HT1080 (cell line): ENCODE data around the gene KPNA1. TPM values are rescaled to one million over a fixed set of nuclear protein-coding genes. Genes with fewer than 3 reads are reported as not detected.

Experiments used
- DNase-seq: peaks from one replicate; pipeline ENCODE4 v3.0.0-alpha.2; 2015; ENCODE audit warnings: low read depth
- polyA plus RNA-seq, 2 experiments: library from polyadenylated mRNA; depleted of rRNA; stranded (reverse); fragments of >200 nt; gene quantifications; 2 replicates each; pipeline ENCODE4 v1.2.3, GENCODE V29; 2015
- total RNA-seq: library from RNA; depleted of rRNA; stranded (reverse); fragments of >200 nt; shearing (Covaris generic); gene quantifications from 2 replicates; pipeline ENCODE4 v1.2.3, GENCODE V29; 2014; rRNA removed

KPNA1 gene
- 46.1 and 82.6 TPM in 2 replicates for total RNA-seq
- polyA plus RNA-seq (2015; cell fraction: cytosol; rRNA removed) = 66.8 and 76.0 TPM in 2 replicates
- 122 and 126 TPM in 2 replicates for polyA plus RNA-seq (2015; cell fraction: nucleus; rRNA removed)

DNA sequence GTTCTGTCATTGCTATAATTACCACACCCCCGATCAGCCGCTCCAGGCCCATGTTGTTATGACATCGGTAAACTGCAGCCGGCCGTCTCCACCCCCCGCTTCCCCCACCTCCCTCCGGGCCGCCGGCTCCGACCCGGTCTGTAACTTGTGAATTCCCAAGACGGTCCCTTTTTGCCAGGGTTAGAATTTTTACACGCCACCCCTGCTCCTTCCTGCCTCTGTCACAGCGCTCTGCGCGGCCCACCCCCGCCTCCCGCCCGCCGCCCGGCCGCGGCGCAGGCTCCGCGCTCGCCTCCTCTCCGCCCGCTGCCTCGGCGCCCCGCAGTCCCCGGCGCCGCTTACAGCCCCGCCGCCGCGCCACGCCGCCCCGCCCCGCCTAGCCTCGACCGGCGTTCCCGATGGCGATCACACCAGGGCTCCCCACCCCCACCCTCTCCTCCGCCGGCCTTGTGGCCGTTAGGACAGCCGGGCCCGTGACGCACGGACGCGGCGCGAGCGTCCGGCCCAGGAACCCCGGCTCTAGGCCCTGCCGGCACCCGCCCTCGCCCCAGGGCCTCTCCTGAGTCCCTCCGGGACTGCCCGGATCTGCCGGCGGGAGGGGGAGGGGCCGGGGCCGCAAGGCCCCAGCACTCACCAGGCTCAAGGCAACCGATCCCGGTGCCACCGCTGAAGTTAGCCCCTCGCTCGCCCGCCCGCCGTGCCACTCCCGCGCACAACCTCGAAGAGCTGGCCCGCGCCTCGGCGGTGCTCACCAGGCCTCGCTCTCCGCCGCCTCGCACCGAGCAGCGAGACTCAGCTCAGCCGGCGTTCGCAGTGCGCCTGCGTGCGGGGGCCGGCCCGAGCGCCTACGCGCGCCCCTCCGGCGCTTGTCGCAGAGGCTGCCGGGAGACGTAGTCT is at the start of gene KPNA1:
Gene KPNA1, minus strand, starts transcription at position 817 of the 897 bp plus-strand sequence. CDS start 18,374 bp downstream, outside the sequence.
- peak; percentile 89 for DNase-seq

DNA sequence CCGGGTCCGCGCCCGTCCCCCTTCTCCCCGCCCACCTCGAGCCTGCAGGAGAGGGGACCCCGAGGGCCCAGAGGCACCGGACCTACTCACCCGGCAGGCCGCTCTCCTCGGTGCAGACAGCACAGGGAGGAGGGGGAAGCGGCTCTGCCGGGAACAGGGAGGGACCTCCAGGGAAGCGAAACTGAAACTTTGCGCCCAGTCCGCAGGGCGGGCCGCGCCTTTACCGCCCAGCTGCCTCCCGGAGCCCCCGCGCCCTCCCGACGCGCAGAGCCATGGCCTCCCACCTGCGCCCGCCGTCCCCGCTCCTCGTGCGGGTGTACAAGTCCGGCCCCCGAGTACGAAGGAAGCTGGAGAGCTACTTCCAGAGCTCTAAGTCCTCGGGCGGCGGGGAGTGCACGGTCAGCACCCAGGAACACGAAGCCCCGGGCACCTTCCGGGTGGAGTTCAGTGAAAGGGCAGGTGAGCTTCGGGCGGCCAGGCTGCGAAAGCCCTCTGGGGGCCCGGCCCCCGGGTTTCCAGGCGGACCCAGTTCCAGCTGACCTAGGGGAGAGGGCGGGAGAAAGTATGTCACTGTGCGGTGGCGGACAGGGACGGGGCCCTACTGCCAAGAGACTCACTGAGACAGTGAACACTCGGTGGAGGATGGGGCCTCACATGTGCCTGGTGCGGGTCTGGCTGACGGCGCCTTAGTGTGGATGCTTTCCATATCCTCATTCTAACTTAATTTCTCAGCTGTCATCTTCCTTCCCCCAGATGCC is 49.6 kb upstream of the KPNA1 start, which contains the start of the genes DTX3L and PARP9:
Gene DTX3L, plus strand, starts transcription at position 184 of the 758 bp plus-strand sequence. Its CDS starts 89 bp downstream, at position 273.
Gene PARP9, minus strand, starts transcription at position 146 of the 758 bp plus-strand sequence. CDS start 4,680 bp downstream, outside the sequence.
- peak; percentile 87 for DNase-seq

DNA sequence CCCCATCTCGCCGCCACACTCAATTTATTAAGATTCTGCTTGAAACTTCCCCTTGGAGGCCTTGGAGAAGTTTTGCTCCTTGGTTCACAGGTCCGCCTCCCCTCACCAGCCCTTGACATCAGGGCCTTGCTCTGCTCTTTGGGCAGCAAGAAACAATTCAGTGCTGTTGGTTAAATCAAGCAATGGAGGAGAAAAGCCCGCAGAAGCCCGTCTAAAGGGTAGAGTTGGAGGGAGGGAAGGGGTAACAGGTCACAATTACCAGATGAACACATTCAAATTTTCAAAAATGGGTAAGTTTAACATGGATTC is 48.9 kb upstream of the KPNA1 start:
- no peak for DNase-seq

DNA sequence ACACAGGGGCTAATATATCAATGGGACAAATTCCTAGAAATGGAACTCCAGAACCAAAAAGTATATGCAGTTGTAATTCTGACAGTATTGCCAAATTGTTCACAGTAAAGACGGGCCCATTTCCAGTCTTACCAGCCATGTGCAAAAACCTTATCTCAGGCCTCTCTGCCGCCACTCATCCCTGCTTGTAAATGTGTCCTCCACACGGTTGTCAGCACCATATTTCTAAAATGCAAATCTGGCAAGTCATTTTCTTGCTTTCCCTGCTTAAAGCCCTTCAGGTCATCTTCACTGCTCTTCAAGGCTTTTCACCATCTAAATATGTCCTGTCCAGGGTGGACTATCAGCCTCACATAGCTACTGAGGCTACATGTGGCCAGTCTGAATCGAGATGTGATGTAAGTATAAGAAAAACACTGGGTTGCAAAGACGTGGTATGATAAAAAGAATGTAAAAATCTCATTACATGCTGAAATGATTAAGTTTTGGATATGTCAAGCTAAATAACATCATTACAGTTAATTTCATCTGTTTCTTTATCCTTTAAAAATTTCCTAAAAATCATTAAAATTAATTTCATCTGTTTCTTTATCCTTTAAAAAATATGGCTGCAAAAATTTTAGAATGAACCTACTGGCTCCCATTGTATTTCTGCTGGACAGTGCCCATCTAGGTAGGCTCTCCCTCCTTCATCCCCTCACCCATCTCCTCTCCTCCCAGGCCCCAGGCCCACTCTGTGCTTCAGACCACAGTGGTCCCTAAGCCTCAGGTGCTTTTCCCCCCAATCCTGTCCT is 48.4 kb upstream of the KPNA1 start:
- DNase-seq = no peak

DNA sequence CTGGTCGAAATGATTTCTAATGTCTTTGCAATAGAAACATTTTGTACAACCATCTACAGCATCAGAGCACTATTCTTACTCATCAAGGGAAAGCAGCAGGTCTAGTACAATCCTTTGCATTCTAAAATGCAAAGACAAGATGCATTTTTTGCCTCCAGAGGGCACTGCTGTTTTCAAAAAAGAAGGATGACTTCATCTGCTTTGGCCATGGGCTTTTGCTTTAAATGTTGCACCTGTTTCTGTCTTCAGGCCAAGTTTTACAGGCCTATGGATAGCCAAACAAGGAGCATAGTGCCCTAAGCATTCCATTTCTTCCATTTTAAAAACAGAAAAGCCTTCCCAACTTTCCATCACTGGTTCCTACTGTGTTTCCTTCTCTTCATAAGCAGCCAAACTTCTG is 45.9 kb upstream of the KPNA1 start:
- peak; percentile 81 for DNase-seq

DNA sequence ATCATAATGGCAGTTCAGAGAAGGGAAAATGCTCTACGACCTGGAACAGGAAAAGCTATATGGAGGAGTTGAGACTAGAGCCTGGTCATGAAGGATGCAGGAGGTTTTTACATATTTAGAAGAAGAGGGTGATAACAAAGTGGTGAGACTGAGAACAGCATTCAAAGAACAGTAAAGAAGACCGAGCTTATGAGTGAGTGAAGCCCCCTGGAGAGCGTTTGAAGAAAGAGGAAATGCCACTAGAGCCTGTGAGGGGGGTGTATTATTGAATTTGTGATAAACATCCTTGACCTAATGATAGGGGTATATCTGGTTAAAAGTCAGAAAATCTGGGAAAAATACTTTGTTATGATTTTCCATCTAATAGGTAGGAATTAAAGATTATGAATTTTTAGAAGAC is 45.2 kb upstream of the KPNA1 start:
- DNase-seq = no peak

DNA sequence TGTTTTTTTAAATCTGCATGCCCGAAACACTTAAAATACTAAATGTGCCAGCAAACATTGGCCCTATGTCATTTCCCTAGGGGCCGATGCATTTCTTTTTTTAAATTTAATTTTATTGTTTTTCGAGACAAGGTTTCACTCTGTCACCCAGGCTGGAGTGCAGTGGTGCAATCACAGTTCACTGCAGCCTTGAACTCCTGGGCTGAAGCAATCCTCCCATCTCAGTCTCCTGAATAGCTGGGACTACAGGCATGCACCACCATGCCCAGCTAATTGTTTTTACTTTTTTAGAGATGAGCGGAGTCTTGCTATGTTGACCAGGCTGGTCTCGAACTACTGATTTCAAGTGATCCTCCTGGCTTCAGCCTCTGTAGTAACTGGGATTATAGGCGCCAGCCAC is 43.9 kb upstream of the KPNA1 start:
- DNase-seq = no peak

DNA sequence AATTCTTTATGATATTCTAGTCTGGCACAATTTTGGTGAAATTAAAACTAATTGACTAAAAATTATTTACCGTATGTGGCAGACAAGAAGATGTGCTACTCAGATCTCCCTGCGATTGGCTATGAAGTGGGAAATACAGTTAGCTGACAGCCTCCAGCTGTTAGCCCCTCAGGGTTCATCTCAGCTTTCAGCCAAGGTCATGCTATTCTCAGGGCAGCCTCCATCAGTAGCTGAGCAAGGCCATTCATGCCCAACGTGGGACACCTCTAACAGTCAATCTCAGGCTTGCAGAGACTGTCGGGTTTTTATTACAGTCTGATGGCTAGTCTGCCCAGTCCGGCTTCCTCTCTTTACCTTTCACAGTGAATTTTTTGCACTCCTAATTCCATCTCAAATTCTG is 42.6 kb upstream of the KPNA1 start:
- DNase-seq = no peak

DNA sequence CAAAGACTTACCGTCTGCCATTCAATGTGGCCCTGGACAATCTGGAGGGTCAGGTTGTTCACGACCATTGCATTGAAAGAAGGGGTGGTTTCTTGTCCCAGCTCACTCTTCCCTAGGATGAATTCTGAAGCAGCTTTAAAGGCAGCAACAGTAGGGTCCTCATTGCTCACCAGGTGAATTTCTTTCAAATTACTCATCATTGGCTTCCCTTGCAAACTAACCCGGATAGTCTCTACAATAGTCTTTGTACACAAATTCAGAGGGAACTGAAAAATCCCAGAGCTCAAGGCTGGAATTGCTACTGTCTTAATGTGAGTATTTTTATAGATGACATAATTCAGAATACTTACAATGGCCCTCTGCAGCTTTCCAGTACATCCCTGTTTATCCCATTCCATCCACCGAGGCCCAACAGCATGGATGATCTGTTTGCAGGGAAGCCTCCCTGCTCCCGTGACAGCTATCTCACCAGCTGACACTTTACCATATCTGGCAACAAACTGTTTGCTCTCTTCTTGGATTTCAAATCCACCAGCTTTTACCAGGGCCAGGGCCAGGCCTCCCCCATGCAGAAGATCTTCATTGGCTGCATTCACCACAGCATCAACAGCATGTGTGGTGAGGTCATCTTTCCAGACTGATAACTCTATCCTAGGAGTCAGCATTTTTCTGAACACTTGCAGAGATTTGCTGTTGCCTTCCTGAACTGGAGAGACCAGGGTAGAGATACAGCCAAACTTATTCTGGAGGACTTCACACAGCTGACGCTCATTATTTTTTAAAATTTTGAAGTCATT is 40.7 kb upstream of the KPNA1 start:
- peak; percentile 83 for DNase-seq

DNA sequence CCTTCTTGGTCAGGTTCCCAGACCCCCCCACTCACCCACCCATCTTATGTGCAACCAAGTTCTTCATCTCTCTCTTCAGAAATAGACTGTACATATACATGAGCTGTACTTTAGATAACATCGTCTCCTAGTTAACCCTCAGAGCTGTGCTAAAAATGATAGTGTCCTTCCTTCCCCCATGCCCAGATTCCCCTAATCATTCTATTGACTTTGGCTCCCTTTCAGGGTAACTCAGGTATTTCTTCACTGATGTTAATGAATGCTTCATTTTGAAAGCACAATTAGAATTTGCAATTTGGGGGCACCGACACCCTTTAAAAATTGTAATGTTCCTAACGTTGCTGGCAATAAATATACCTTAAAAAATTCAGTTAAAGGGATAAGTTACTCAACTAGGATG is 38.4 kb upstream of the KPNA1 start:
- DNase-seq = no peak

DNA sequence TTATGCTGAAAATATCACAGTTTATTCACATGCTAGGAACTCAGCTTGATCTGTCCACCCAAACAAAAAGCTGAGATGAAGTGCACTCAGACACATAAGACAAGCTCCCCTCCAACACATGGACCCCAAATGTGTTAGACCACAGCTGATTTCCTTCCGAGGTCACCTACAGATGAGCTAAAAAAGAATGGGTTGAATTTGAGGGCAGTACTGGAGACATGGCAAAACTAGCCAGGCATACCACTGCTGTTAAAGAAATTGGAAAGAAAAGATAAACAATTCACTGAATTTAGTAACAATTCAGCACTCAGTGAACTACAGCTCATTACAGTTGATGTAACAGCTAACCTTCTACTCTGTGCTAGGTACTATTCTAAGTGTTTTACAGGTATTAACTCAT is 33.9 kb upstream of the KPNA1 start:
- DNase-seq = no peak

DNA sequence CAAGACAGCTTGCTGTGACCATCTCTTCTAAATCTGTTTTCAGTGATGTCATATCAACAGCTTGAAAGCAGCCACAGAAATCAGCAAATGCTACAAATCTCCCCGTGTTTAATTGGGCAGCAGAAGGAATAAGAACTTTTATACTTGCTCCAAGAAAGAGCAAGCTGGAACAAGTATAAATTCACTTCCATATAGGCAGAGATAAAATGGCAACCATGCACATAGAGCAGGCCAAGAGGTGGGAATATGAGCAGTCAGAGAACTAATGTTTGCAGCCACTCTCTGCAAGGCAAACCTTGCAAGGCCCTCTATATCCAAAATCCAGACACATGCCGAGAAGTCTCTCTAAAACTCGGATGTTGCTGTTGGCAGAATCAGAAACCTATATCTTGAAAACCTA is 33.3 kb upstream of the KPNA1 start:
- DNase-seq = no peak

DNA sequence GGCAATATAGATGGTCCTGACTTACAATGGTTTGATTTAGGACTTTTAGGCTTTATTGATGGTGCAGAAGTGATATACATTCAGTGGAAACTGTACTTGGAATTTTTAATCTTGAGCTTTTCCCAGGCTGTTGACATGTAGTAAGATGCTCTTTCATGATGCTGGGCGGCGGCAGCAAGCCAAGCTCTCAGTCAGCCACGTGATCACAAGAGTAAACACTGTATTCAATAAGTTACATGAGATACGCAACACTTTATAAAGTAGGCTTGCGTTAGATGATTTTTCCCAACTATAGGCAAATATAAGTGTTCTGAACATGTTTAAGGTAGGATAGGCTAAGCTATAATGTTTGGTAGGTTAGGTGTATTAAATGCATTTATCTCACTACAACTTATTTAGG is 31.4 kb upstream of the KPNA1 start:
- DNase-seq = no peak

DNA sequence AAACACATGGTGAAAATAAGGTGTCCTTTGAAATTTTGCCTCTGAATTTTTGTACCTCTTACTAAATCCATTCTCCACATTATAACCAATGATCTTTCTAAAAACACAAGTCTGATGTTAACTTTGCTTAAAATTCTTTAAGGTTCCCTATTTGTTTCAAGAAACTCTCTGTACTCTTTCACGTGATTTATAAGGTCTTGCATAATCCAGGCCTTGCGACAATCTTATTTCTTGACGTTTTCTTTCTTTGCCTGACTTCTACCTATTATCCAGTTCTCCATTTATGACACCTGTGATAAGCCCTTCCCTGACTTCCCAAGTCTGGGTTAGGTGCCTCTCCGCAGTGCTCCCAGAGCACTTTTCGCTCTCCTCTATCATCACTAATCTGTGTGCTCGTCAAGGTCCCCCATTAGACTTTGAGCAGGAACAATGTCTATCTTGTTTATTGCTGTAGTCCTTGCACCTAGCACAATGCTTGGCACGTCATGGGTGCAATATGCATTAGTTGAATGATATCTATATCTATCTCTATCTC is 24.3 kb upstream of the KPNA1 start:
- no peak for DNase-seq

DNA sequence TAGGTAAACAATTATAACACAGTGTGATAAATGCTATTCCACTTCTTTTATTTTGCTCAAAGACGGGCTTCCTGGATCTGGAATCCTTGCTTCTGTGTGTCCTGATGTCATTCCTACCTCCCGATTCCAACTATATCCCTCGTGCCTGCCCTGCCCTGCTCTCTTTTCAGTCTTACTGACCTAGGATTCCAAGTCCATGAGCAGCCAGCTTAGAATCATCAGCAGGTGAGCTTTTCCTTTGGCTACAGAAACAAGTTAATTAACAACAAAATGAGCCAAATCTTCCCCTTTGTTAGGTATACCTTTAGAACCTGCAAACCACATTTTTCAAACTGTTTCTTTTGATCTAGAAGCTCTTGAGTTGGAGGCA is 21.9 kb upstream of the KPNA1 start:
- no peak for DNase-seq

DNA sequence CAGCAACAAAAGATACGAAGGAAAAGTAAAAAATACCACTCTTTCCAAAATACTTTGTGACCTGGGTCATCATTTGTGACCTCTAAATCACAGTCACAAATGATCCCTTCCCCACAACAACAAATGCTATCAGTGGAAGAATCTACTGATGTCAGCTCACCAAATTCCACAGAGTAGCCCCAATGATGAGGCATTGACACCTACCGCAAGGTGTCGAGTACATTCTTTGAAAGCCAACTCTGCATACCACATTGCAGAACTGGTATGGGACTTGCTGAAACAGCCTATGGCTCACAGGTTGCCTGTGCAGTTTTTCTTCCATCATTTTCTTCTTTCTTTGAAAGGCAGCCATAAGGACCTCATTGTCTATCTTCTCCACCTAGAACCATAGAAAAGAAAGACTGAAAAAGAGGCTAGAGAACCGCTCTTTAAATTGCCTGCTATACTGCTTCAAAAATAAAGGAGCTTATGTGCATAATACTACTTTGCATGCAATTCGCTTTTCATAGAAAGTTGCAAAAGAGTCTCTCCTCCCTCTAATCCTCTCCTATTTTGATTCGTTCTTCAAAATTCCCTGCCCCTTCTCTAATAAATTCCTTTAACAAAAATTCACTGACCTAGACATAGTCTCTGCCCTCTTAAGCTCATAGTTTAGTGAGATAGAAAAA is 21.4 kb upstream of the KPNA1 start:
- no peak for DNase-seq

DNA sequence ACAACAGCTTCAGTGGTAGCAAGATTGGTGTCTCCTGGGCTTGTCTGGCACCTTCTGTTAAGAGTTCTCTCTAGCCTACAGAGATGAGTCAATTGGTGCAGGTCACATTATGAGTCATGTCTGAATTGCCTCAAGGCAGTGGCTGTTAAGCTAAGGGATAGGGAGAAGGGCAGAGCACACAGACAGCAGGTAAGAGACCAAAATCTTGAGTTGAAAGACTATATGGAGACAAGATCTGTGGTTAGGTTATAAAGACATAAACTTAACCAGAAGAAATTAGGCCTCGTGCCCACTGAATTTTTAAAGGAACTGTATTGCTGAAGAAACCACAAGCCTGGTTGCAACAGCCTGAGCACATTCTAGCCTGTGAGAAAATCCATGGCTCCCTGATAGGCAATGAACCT is 19.2 kb upstream of the KPNA1 start:
- DNase-seq = peak; percentile 98

DNA sequence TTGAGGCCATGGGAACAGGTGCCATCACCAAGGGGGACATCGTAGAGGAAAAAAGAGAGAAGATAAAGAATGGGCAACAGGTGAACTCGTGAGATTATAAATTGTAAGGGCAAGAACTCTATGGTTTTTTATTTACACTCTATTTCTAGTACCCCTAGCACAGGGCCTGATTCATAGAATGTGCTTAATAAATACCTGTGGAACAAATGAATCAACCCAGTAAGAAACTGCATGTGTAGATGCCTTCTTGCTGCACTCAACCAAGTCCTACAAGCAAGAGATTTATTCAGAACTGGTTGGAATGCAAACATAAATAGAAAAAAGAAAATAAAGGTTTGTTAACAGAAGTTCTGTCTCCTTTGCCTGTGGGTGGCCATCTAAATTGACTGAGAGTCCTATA is 18.7 kb upstream of the KPNA1 start:
- DNase-seq = no peak

DNA sequence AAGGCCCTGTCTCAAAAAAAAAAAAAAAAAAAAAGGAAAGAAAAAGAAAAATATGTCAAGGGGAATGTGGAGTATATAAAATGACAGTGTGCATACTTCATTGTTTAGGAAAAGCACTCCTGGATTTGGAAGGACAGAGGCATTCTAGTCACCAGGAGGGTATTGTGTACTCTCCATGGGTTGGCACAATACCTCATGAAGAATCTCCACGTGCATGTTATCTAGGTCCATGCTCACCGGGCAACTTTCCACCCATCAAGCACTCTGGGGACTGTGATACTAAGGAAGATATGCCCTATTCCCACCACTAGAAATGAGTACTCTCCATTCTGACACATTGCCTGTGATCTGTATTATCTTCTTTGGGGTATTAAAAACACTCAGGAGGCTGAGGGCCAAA is 15.4 kb upstream of the KPNA1 start:
- DNase-seq = no peak

DNA sequence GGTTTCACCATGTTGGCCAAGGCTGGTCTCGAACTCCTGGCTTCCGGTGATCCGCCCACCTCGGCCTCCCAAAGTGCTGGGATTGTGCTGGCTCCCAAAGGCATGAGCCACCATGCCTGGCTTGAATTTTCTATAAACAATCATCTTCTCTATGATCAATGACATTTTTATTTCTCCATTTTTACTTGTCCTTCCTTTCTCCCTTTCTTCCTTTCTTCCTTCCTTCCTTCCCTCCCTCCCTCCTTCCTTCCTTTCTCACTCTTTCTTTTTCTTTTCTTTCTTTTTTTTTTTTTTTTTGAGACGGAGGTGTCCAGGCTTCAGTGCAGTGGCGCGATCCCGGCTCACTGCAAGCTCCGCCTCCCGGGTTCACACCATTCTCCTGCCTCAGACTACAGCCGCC is 8.6 kb upstream of the KPNA1 start:
- no peak for DNase-seq
